ENCODE results near the gene AGBL5.

Gene AGBL5

DNA sequence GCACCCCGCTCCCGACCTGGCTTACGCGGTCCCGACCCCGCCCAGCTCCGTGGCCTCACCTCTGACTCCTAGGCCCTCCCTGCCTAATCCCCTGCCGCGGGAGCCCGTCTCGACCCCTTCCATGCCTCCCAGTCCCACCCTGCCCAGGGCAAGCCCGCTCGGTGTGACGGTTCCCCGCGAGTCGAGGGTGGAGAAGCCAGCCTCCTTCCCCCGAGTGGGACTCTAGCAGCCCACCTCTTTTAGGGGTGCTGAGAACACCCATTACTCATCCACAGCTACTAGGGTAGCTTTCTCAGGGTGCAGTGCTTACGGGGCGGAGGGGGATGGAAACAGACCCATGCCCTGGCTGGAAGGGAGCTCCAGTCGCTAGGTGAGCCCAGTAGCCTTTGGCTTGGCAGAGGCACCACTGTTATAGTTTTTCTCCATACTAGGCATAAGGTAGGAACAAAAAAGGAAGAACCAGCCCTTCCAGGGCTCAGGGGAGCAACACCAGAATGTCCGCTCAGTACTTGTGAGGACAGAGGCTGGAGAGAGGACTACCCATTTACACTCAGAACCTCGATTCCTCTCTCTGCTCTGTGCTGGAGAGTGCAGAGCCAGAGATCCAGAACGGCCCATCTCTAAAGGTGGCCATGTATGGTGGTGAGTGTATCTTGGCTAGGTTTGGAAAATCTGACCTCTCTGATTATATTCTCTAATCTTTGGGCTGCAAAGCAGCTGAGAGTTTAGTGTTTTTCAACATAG, 606 bp downstream of the AGBL5 start:
- no peaks in the 10 kb centered on the region for H3K27me3 ChIP-seq (ENCODE audit: control insufficient read depth in 5 of 5, insufficient read depth in 4 of 5, low read length in 5 of 5)
- H3K9me3 ChIP-seq (ENCODE audit: control insufficient read depth in 5 of 5, low read length in 5 of 5), result no peaks in the 10 kb centered on the region
- peak overlapping the region; percentile 31 for H3K27ac ChIP-seq (ENCODE audit: low read depth, low read length)
- H3K4me3 ChIP-seq (ENCODE audit: low read depth in 1 of 5, low read length in 5 of 5), result peak overlapping the region; percentile 83 to 93 (median 87)
- H3K9ac ChIP-seq (ENCODE audit: low read length in 5 of 5), result peak overlapping the region; percentile 59 to 88 (median 73)
- peaks cover 3 to 30% (median 21%) of the 10 kb centered on the region in 5 donors for H3K4me1 ChIP-seq (ENCODE audit: control insufficient read depth in 5 of 5, insufficient read depth in 5 of 5, low read length in 5 of 5)
- H3K36me3 ChIP-seq (ENCODE audit: control insufficient read depth in 5 of 5, insufficient read depth in 5 of 5, low read length in 5 of 5), result peaks cover 12 to 37% (median 33%) of the 10 kb centered on the region in 5 donors

DNA sequence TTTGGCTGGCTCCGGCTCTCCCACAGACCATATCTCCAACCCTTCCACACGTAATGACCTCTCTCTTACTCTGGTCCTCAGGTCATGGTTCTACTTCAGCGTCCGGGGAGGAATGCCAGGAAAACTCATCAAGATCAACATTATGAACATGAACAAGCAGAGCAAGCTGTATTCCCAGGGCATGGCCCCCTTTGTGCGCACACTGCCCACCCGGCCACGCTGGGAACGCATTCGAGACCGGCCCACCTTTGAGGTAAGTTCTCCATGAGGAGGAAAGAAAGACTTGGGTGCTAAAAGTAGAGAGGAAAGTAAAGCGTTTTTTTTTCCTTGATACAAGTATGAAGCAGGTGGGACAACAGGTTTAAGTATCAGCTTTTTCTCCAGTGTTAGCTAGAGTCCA, 1.9 kb downstream of the AGBL5 start:
- Histone ChIP-seq H3K27ac (ENCODE audit: low read depth, low read length) (no peak overlapping the region), H3K9me3 (ENCODE audit: control insufficient read depth in 5 of 5, low read length in 5 of 5) (no peaks in the 10 kb centered on the region), H3K27me3 (ENCODE audit: control insufficient read depth in 5 of 5, insufficient read depth in 4 of 5, low read length in 5 of 5) (no peaks in the 10 kb centered on the region), H3K4me3 (ENCODE audit: low read depth in 1 of 5, low read length in 5 of 5) (no peak overlapping the region), H3K9ac (ENCODE audit: low read length in 5 of 5) (no peak overlapping the region), H3K4me1 (ENCODE audit: control insufficient read depth in 5 of 5, insufficient read depth in 5 of 5, low read length in 5 of 5) (peaks cover 3 to 30% (median 21%) of the 10 kb centered on the region in 5 donors), H3K36me3 (ENCODE audit: control insufficient read depth in 5 of 5, insufficient read depth in 5 of 5, low read length in 5 of 5) (peaks cover 12 to 44% (median 40%) of the 10 kb centered on the region in 5 donors)

DNA sequence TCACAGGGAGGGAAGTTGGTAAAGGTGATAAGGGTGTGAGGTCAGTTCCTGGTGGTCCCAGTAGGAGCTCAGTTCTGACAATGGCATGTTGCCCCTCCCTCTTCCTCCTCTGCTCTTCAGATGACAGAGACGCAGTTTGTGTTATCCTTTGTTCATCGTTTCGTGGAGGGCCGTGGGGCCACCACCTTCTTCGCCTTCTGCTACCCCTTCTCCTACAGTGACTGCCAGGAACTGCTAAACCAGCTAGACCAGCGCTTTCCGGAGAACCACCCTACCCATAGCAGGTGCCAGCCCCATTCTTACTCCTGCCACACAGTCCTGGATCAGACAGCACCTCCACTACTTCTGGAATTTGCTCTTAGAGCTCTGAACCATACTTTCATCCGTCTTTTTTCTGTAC, 2.3 kb downstream of the AGBL5 start:
- Histone ChIP-seq H3K4me1 (ENCODE audit: control insufficient read depth in 5 of 5, insufficient read depth in 5 of 5, low read length in 5 of 5) (peaks cover 3 to 30% (median 21%) of the 10 kb centered on the region in 5 donors), H3K27ac (ENCODE audit: low read depth, low read length) (no peak overlapping the region), H3K4me3 (ENCODE audit: low read depth in 1 of 5, low read length in 5 of 5) (no peak overlapping the region), H3K27me3 (ENCODE audit: control insufficient read depth in 5 of 5, insufficient read depth in 4 of 5, low read length in 5 of 5) (no peaks in the 10 kb centered on the region), H3K9me3 (ENCODE audit: control insufficient read depth in 5 of 5, low read length in 5 of 5) (no peaks in the 10 kb centered on the region), H3K9ac (ENCODE audit: low read length in 5 of 5) (no peak overlapping the region), H3K36me3 (ENCODE audit: control insufficient read depth in 5 of 5, insufficient read depth in 5 of 5, low read length in 5 of 5) (peaks cover 12 to 47% (median 41%) of the 10 kb centered on the region in 5 donors)

DNA sequence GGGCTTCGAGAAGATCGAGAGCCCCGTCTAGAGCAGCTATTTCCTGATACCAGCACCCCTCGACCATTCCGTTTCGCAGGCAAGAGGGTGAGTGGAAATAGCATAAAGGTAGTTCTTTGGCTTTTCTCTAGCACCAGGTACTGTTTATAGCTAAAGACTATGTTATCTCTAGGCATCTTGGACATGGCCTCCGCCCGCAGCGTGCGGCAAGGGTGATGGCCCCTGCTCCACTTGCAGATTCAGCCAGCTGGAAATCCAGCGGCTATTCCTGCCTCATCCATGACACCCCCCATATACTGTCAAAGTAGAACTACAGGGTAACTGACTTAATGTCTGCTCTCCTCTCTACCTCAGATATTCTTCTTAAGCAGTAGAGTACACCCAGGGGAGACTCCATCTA, 3.3 kb downstream of the AGBL5 start:
- no peaks in the 10 kb centered on the region for H3K27me3 ChIP-seq (ENCODE audit: control insufficient read depth in 5 of 5, insufficient read depth in 4 of 5, low read length in 5 of 5)
- no peaks in the 10 kb centered on the region for H3K9me3 ChIP-seq (ENCODE audit: control insufficient read depth in 5 of 5, low read length in 5 of 5)
- no peak overlapping the region for H3K4me3 ChIP-seq (ENCODE audit: low read depth in 1 of 5, low read length in 5 of 5)
- peaks cover 12 to 49% (median 47%) of the 10 kb centered on the region in 5 donors for H3K36me3 ChIP-seq (ENCODE audit: control insufficient read depth in 5 of 5, insufficient read depth in 5 of 5, low read length in 5 of 5)
- no peak overlapping the region for H3K27ac ChIP-seq (ENCODE audit: low read depth, low read length)
- H3K4me1 ChIP-seq (ENCODE audit: control insufficient read depth in 5 of 5, insufficient read depth in 5 of 5, low read length in 5 of 5), result peaks cover 6 to 33% (median 25%) of the 10 kb centered on the region in 5 donors
- no peak overlapping the region for H3K9ac ChIP-seq (ENCODE audit: low read length in 5 of 5)

DNA sequence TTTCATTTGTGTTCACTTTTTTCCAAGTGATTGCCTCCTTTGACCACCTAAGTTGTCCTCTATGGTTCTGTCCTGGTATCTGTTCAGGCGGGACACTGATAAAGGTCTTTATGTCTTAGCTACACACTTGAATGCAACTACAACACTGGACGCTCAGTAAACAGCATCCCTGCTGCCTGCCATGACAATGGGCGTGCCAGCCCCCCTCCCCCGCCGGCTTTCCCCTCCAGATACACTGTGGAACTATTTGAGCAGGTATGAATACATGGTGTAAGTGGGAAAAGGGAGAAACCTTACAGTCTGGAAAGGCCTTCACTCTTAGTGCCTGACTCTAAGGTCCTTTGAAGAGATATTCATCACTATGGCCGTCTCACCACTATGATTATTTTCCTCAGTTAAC, 5.7 kb downstream of the AGBL5 start:
- Histone ChIP-seq H3K9me3 (ENCODE audit: control insufficient read depth in 5 of 5, low read length in 5 of 5) (no peaks in the 10 kb centered on the region), H3K4me3 (ENCODE audit: low read depth in 1 of 5, low read length in 5 of 5) (no peak overlapping the region), H3K36me3 (ENCODE audit: control insufficient read depth in 5 of 5, insufficient read depth in 5 of 5, low read length in 5 of 5) (peaks cover 12 to 54% (median 50%) of the 10 kb centered on the region in 5 donors), H3K27ac (ENCODE audit: low read depth, low read length) (no peak overlapping the region), H3K9ac (ENCODE audit: low read length in 5 of 5) (no peak overlapping the region), H3K4me1 (ENCODE audit: control insufficient read depth in 5 of 5, insufficient read depth in 5 of 5, low read length in 5 of 5) (peaks cover 3 to 13% (median 11%) of the 10 kb centered on the region in 5 donors), H3K27me3 (ENCODE audit: control insufficient read depth in 5 of 5, insufficient read depth in 4 of 5, low read length in 5 of 5) (no peaks in the 10 kb centered on the region)

DNA sequence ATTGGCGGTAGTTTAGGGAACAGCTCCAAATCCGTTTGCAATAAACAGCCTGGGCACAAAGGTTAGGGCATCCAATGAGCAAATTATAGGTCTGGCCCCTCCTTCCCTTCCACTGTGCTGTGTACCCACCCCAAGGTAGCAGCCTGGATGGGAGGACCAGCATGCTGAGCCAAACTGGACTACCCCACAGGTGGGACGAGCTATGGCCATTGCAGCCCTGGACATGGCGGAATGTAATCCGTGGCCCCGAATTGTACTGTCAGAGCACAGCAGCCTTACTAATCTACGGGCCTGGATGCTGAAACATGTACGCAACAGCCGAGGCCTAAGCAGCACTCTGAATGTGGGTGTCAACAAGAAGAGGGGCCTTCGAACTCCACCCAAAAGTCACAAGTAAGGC, 6.7 kb downstream of the AGBL5 start:
- Histone ChIP-seq H3K9me3 (ENCODE audit: control insufficient read depth in 5 of 5, low read length in 5 of 5) (no peaks in the 10 kb centered on the region), H3K4me1 (ENCODE audit: control insufficient read depth in 5 of 5, insufficient read depth in 5 of 5, low read length in 5 of 5) (peaks cover 3 to 9% (median 8%) of the 10 kb centered on the region in 5 donors), H3K9ac (ENCODE audit: low read length in 5 of 5) (no peak overlapping the region), H3K36me3 (ENCODE audit: control insufficient read depth in 5 of 5, insufficient read depth in 5 of 5, low read length in 5 of 5) (peaks cover 12 to 59% (median 51%) of the 10 kb centered on the region in 5 donors), H3K4me3 (ENCODE audit: low read depth in 1 of 5, low read length in 5 of 5) (no peak overlapping the region), H3K27me3 (ENCODE audit: control insufficient read depth in 5 of 5, insufficient read depth in 4 of 5, low read length in 5 of 5) (no peaks in the 10 kb centered on the region), H3K27ac (ENCODE audit: low read depth, low read length) (no peak overlapping the region)

DNA sequence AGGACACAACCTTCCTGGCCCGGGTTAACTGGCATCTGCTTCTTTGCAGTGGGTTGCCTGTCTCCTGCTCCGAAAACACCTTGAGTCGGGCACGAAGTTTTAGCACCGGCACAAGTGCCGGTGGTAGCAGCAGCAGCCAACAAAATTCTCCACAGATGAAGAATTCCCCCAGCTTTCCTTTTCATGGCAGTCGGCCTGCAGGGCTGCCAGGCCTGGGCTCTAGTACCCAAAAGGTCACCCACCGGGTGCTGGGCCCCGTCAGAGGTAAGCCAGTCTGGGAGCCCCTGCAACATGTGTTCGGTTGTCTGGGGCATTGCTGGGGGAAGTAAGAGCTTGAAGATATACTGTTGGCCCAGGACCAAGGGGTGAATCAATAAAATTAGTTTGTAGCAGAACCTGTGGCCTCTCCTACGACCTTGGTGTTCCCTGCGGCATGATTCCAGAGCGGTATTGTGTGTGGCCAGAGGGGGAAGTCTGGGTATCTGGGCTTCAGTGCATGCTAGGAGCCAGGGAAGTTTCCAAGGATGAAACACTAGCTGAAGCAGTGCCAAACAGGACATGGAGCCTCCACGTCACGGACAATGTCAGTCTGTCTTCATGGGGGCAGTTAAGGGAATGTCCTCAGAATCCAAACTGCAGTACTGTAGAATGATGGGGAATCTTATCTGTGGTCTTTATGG, 7.8 kb downstream of the AGBL5 start:
- Histone ChIP-seq H3K9me3 (ENCODE audit: control insufficient read depth in 5 of 5, low read length in 5 of 5) (no peaks in the 10 kb centered on the region), H3K27me3 (ENCODE audit: control insufficient read depth in 5 of 5, insufficient read depth in 4 of 5, low read length in 5 of 5) (no peaks in the 10 kb centered on the region), H3K4me1 (ENCODE audit: control insufficient read depth in 5 of 5, insufficient read depth in 5 of 5, low read length in 5 of 5) (peaks cover 3 to 16% (median 12%) of the 10 kb centered on the region in 5 donors), H3K27ac (ENCODE audit: low read depth, low read length) (peak overlapping the region; percentile 46), H3K36me3 (ENCODE audit: control insufficient read depth in 5 of 5, insufficient read depth in 5 of 5, low read length in 5 of 5) (peaks cover 9 to 49% (median 42%) of the 10 kb centered on the region in 5 donors), H3K9ac (ENCODE audit: low read length in 5 of 5) (peak overlapping the region in 1 of 5 donors; percentile 37), H3K4me3 (ENCODE audit: low read depth in 1 of 5, low read length in 5 of 5) (no peak overlapping the region)

DNA sequence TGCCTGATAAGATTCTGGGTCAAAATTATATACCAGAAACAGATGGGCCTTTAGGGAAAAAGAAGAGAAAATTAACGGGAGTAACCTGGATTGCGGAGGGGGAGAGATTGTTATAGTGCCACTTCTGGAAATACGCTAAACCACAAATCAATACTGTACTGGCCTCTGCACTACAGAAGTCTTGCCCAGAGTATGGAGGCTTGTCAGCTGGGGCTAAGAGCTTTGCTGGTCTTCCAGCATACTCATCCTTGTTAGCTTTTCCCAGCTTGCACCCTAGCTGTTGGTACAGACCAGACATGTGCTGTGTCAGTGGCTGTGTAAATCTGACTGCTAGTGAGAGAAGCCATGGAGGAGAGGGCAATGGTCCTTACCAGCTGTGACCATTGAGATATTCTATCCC, 8.9 kb downstream of the AGBL5 start:
- H3K27me3 ChIP-seq (ENCODE audit: control insufficient read depth in 5 of 5, insufficient read depth in 4 of 5, low read length in 5 of 5), result no peaks in the 10 kb centered on the region
- no peak overlapping the region for H3K4me3 ChIP-seq (ENCODE audit: low read depth in 1 of 5, low read length in 5 of 5)
- H3K36me3 ChIP-seq (ENCODE audit: control insufficient read depth in 5 of 5, insufficient read depth in 5 of 5, low read length in 5 of 5), result peaks cover 8 to 39% (median 36%) of the 10 kb centered on the region in 5 donors
- no peaks in the 10 kb centered on the region for H3K9me3 ChIP-seq (ENCODE audit: control insufficient read depth in 5 of 5, low read length in 5 of 5)
- peaks cover 3 to 16% (median 12%) of the 10 kb centered on the region in 5 donors for H3K4me1 ChIP-seq (ENCODE audit: control insufficient read depth in 5 of 5, insufficient read depth in 5 of 5, low read length in 5 of 5)
- no peak overlapping the region for H3K27ac ChIP-seq (ENCODE audit: low read depth, low read length)
- peak overlapping the region in 1 of 5 donors; percentile 7 for H3K9ac ChIP-seq (ENCODE audit: low read length in 5 of 5)

DNA sequence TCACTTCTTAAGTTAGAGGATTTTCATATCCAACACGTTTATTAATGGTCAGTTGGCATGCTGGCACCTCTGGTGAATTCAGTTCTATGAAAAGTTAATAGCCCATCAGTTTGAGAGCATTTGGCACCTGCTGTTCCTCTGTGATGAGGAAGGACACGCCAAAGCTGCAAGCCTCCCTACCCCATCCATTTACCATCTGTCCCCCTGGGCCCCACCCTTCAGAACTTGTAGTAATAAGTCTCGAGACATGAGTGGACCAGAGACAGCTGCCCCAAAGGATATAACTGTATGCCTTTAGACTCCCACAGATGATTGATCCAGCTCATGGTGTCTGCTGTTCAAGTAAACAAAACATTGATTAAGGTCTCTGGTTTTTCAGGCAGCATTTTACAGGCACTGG, 13.7 kb downstream of the AGBL5 start:
- no peak overlapping the region for H3K4me3 ChIP-seq (ENCODE audit: low read depth in 1 of 5, low read length in 5 of 5)
- no peaks in the 10 kb centered on the region for H3K27me3 ChIP-seq (ENCODE audit: control insufficient read depth in 5 of 5, insufficient read depth in 4 of 5, low read length in 5 of 5)
- no peak overlapping the region for H3K27ac ChIP-seq (ENCODE audit: low read depth, low read length)
- no peak overlapping the region for H3K9ac ChIP-seq (ENCODE audit: low read length in 5 of 5)
- H3K36me3 ChIP-seq (ENCODE audit: control insufficient read depth in 5 of 5, insufficient read depth in 5 of 5, low read length in 5 of 5), result peaks cover 11 to 42% (median 33%) of the 10 kb centered on the region in 5 donors
- H3K4me1 ChIP-seq (ENCODE audit: control insufficient read depth in 5 of 5, insufficient read depth in 5 of 5, low read length in 5 of 5), result peaks cover 2 to 22% (median 21%) of the 10 kb centered on the region in 5 donors
- no peaks in the 10 kb centered on the region for H3K9me3 ChIP-seq (ENCODE audit: control insufficient read depth in 5 of 5, low read length in 5 of 5)

DNA sequence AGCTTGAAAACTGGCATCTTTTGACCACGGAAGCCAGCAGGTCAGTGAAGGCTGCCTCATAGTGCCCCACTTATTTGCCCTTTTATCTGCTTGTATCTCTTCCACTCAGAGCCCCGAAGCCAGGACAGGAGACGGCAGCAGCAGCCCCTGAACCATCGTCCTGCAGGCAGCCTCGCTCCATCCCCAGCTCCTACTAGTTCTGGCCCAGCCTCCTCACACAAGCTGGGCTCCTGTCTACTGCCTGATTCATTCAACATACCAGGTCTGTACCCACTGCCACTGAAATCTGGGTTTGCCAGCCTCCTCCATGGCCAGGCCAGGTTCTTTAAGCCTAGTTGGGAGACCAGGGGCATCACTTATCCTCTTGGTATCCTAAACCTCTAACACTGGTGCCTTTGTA, 15.9 kb downstream of the AGBL5 start:
- Histone ChIP-seq H3K36me3 (ENCODE audit: control insufficient read depth in 5 of 5, insufficient read depth in 5 of 5, low read length in 5 of 5) (peaks cover 11 to 38% (median 29%) of the 10 kb centered on the region in 5 donors), H3K4me1 (ENCODE audit: control insufficient read depth in 5 of 5, insufficient read depth in 5 of 5, low read length in 5 of 5) (peaks cover 5 to 40% (median 38%) of the 10 kb centered on the region in 5 donors), H3K9me3 (ENCODE audit: control insufficient read depth in 5 of 5, low read length in 5 of 5) (no peaks in the 10 kb centered on the region), H3K27me3 (ENCODE audit: control insufficient read depth in 5 of 5, insufficient read depth in 4 of 5, low read length in 5 of 5) (no peaks in the 10 kb centered on the region), H3K4me3 (ENCODE audit: low read depth in 1 of 5, low read length in 5 of 5) (no peak overlapping the region), H3K9ac (ENCODE audit: low read length in 5 of 5) (no peak overlapping the region), H3K27ac (ENCODE audit: low read depth, low read length) (no peak overlapping the region)
